RWPE1 (cell line): Measurements from ENCODE around the gene ABCC8.

Source experiments
- CTCF ChIA-PET: fragments of 350-600 bp; sonication (Branson Sonifier 250); formaldehyde crosslinking; extraction: SDS; loops from one replicate; lab custom pipeline; 2021; lab: Yijun Ruan, JAX
- POLR2A ChIA-PET: fragments of 400-600 bp; formaldehyde crosslinking; extraction: SDS; loops from one replicate; lab custom pipeline; 2020; ENCODE audit warnings: antibody characterized with exemption; ENCODE audit not compliant: low non-redundant PET; lab: Yijun Ruan, JAX
- DNase-seq: peaks from one replicate; pipeline ENCODE4 v3.0.0; 2012; ENCODE audit warnings: low spot score
- H3K27ac ChIP-seq: fragments of 450-650 bp; 2 replicates; pipeline ENCODE4 v1.5.1; 2017
- TF ChIP-seq, protein P1 (sequence below): fragments of 450-650 bp; conservative IDR thresholded peaks from 2 replicates; pipeline ENCODE4 v1.5.1; 2017; ENCODE audit warnings: low read depth, mild to moderate bottlenecking

The ABCC8 gene

DNA sequence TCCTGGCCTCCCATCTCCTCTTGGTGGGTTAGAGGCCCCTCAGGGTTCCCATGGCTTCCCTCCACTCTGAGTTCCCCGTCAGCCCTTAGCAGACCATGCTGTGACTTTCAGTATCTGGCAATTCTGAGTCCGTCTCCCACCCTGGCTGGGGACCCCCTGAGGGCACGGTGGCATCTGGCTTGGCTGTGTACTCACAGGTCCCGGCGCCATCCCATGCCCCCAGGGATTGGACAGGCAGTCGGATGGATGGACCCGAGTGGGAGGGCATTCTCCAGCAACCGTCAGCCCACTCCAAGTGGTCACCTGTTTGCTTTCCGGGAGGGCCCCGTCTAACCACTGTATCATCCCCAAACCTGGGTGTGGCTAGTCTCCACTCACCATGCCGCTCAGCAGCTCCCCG, 24.0 kb upstream of the ABCC8 start:
- POLR2A ChIA-PET: no interaction called here
- CTCF ChIA-PET: no interaction called here
- no peak overlapping the region for H3K27ac ChIP-seq
- DNase-seq: no peak
- TF ChIP-seq, protein P1, sequence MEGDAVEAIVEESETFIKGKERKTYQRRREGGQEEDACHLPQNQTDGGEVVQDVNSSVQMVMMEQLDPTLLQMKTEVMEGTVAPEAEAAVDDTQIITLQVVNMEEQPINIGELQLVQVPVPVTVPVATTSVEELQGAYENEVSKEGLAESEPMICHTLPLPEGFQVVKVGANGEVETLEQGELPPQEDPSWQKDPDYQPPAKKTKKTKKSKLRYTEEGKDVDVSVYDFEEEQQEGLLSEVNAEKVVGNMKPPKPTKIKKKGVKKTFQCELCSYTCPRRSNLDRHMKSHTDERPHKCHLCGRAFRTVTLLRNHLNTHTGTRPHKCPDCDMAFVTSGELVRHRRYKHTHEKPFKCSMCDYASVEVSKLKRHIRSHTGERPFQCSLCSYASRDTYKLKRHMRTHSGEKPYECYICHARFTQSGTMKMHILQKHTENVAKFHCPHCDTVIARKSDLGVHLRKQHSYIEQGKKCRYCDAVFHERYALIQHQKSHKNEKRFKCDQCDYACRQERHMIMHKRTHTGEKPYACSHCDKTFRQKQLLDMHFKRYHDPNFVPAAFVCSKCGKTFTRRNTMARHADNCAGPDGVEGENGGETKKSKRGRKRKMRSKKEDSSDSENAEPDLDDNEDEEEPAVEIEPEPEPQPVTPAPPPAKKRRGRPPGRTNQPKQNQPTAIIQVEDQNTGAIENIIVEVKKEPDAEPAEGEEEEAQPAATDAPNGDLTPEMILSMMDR: no peak

DNA sequence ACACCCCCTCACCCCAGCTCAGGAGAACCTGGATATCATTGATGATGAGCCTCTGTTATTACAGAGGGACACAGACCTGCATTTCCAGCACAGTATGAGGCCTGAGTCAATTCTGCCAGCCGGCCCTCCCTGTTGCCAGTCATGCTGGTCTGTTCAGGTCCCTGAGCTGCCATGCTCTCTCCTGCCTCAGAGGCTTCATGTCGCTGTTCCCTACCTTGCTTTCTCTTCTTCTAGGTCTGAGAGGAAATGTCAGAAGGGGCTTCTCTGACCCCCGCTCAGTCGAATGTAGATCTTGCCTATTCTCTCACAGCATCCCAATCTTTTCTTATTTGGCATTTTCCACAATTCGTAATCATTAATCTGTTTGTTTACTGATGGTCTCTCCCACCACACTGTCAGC, 21.8 kb upstream of the ABCC8 start:
- TF ChIP-seq, protein P1: peak; percentile 44
- ChIA-PET POLR2A (no interaction called here), CTCF (interaction anchor here (0.6 to 1.6 kb wide), 8 partner anchors 66 to 461 kb away, joined by 3 to 9 read pairs (median 3); partner anchors contain the start of gene KCNJ11)
- H3K27ac ChIP-seq: no peak overlapping the region
- DNase-seq: no peak

DNA sequence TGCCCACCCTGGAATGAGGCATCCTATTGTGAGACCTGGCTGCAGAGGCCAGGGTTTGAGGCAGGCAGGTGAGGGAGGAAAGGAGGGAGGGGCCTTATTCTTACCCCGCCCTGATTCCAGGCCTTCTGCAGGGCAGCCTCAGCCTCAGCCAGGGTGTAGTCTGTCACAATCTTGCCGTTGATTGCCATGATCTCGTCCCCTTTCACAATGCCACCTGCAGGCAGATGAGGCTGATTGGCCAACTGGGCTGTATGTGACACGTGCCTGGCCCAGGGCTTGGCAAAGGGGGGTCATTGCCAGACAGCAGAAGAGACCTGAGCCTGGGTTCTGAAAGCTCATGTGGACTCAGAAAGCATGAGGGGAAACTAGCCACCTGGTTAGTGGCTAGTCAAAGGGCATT, 21.4 kb upstream of the ABCC8 start:
- TF ChIP-seq, protein P1: no peak
- no peak overlapping the region for H3K27ac ChIP-seq
- DNase-seq: no peak
- POLR2A ChIA-PET: no interaction called here
- CTCF ChIA-PET: interaction anchor here (0.6 to 1.6 kb wide), 7 partner anchors 66 to 461 kb away, joined by 3 to 9 read pairs (median 3); partner anchors contain the start of gene KCNJ11

DNA sequence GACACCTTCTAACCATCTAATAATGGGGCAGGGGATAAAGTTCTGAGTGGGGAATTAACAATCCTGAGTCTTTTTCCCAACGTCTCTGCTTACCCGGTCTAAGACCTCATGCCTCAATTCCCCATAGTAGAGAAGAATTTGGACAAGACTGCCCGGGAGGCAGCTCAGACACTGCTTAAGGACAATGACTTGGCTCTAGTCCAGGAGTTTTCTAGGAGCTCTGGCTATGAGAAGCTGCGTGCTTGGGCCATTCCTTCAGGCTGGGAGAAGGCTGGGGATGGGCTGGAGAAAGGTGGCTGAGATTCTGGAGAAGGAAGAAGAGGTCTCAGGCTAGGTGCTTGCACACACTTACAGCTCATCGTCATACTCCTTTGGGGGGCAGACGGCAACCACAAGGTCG, 19.8 kb upstream of the ABCC8 start:
- no peak for DNase-seq
- ChIA-PET CTCF (interaction anchor here (1.9 kb wide), 1 partner anchor 113 kb away, joined by 9 read pairs; no protein-coding TSS in a partner anchor), POLR2A (no interaction called here)
- no peak overlapping the region for H3K27ac ChIP-seq
- TF ChIP-seq, protein P1: no peak

DNA sequence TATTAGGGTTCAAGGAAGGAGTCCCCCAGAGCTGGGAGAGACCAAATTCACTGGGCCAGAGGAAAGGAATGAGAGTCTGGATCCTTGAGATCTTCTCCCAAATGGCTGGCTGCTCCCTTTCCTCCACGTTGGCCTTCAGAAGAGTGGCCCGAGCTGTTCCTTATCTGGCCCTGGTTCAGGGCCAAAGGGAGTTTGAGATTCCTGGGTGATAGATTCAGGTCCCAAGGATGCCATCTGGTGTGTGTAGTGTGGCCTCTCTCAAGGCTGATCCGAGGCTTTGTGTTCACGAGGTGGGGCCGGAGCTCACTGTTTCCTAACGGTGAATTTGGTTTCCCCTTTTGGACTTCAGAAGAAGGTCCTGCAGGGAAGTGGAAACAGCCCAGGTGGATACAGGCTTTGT, 17.4 kb upstream of the ABCC8 start:
- H3K27ac ChIP-seq: no peak overlapping the region
- no peak for DNase-seq
- CTCF ChIA-PET: no interaction called here
- POLR2A ChIA-PET: no interaction called here
- TF ChIP-seq, protein P1: no peak

DNA sequence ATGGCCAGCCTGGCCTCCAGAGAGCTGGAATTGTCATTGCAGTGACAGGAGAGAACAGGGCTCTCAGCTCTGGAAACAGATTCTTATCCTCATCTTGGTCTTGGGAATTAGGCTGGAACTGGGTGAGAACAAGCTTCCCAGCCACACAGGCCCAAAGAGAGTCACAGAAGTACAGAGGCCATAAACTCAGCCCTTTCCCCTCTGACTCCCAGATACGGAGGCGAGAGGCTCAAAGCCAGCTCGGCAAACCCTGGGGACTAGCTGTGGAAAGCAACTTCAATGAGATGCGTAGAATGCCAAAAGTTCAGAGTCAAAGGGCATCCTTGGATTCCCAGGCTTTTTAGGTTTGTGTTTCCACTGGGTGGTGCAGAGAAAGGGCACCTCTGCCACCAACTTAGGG, 14.3 kb upstream of the ABCC8 start:
- ChIA-PET POLR2A (no interaction called here), CTCF (no interaction called here)
- no peak overlapping the region for H3K27ac ChIP-seq
- DNase-seq: no peak
- TF ChIP-seq, protein P1: no peak
